H54 (cell line): Measurements from ENCODE around the gene YIPF5.

Source experiments
- DNase-seq: peaks from one replicate; pipeline ENCODE4 v3.0.0; 2011; ENCODE audit warnings: low spot score, mixed read lengths; ENCODE audit not compliant: insufficient read length
- FAIRE-seq: peaks from 3 replicates; lab custom pipeline; 2011; peaks lifted over from hg19 to GRCh38; lab: Jason Lieb, UNC
- POLR2A ChIP-seq: IDR thresholded peaks from 2 replicates; pipeline ENCODE4 v1.6.1; 2011; ENCODE audit warnings: low read depth, mild to moderate bottlenecking, low read length

Gene YIPF5

GRCh38 chr5:144194144-144194543, 23.7 kb upstream of the YIPF5 start:
- FAIRE-seq = no peak
- no peak for DNase-seq
- TF ChIP-seq POLR2A = no peak

DNA sequence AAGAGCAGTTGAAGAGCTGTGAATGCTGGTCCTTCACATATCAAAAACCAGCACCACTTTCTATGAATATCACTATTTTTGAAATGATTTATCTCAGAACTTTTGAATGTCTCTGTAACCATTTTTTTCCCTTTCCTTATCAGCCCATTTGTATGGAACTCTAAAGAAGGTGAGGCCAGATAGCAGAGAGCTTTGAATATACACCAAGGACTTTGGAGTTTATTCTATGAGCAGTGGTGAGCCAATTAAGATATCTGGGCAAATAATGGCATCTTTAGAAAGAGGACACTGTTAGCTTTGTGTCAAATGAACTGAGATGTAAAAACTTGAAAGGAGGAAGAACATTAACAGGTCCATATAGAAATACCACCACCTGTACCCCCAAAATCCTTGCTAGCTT, 22.2 kb upstream of the YIPF5 start:
- DNase-seq = no peak
- no peak for FAIRE-seq
- TF ChIP-seq POLR2A = no peak

DNA sequence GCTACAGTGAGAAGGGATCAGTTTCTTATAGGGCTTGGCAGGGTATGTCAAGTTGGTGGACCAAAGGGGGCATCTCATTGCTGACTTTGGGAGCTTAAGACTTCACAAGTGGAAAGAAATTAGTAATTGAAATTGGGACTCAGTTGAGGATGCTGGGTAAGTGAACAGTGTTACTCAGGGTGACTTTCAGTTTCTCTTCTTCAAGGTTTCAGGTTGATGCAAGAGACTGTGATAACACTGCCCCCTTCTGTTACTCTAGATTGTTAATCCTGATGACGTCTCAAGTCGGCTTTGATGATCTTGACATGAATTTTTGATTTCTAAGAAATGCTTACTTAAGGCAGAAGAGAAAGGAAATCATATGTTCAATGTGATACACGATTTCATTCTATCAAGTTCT, 21.5 kb upstream of the YIPF5 start:
- DNase-seq = peak; percentile 18
- TF ChIP-seq POLR2A = no peak
- FAIRE-seq = peak; percentile 87

DNA sequence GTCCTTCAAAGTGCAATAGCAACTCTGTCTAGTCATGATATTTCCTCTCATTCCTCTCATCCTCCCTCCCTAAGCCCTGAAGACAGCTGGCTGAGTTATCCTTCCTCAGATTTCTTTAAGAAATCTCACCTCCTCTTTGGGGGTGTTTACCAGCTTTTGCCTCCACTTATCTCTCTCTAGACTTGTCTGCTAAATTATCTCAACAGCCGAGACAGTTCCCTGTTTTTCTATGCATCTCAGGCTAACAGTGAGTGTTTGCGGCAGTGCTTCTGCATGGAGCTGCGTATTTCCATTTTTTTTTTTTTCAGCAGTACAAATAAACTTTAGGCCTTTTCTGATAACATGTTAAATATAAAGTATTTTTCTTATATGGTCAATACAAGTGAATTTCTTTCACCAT, 21.1 kb upstream of the YIPF5 start:
- DNase-seq (no peak), FAIRE-seq (no peak)
- TF ChIP-seq POLR2A = no peak

- DNase-seq = peak; percentile 14
- peak; percentile 89 for FAIRE-seq
- no peak for TF ChIP-seq POLR2A
Measured at GRCh38 chr5:144189800-144190429, 19.5 kb upstream of the YIPF5 start.

- DNase-seq (no peak), FAIRE-seq (peak; percentile 98)
- TF ChIP-seq POLR2A = no peak
Measured at GRCh38 chr5:144187699-144188294, 17.3 kb upstream of the YIPF5 start.

GRCh38 chr5:144183254-144183889, 12.9 kb upstream of the YIPF5 start:
- no peak for TF ChIP-seq POLR2A
- FAIRE-seq = peak; percentile 92
- DNase-seq = no peak

- FAIRE-seq = no peak
- no peak for TF ChIP-seq POLR2A
- DNase-seq = no peak
Measured at GRCh38 chr5:144179226-144179625, 8.8 kb upstream of the YIPF5 start.

- DNase-seq = no peak
- no peak for TF ChIP-seq POLR2A
- peak; percentile 75 for FAIRE-seq
Measured at GRCh38 chr5:144177548-144177947, 7.1 kb upstream of the YIPF5 start.

DNA sequence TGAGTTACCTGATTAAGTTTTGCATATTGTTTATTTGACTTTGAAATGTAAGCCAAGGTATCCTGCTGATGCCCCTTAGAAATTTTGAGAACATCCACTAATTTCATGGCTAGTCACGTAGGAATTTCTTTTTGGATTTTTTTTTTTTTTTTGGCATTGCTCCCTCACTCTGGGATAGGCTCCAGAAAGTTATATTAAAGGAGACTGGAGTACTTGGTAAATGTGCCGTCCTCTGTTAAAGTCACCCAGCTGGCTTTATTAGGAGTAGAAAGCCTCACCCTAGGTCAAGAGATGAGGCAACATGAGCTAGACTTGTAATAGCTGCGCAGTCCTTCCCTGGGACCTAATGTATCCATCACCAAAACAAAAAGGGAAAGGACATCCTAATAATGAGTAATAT, 3.3 kb upstream of the YIPF5 start:
- FAIRE-seq (no peak), DNase-seq (no peak)
- TF ChIP-seq POLR2A = no peak

DNA sequence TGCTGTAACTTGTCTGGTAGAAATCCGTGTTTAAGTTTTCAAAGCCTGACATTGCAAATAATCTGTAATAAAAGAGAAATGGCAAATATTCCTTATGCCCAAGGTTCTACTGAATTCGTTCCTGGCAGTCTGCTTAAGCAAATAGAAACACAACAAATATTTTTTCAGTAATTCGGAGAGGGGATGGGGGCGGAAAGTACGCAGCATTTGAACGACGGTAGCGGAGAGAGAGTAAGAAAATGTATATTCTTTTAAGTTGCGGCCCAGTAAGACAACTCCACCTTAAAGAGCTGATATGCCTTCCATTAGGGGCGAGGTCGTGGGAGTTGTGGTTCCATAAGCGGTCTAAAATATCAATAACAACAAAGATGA, 569 bp downstream of the YIPF5 start:
- TF ChIP-seq POLR2A = no peak
- no peak for DNase-seq
- no peak for FAIRE-seq

GRCh38 chr5:144167998-144168397, 2.5 kb downstream of the YIPF5 start:
- no peak for TF ChIP-seq POLR2A
- DNase-seq (no peak), FAIRE-seq (no peak)

DNA sequence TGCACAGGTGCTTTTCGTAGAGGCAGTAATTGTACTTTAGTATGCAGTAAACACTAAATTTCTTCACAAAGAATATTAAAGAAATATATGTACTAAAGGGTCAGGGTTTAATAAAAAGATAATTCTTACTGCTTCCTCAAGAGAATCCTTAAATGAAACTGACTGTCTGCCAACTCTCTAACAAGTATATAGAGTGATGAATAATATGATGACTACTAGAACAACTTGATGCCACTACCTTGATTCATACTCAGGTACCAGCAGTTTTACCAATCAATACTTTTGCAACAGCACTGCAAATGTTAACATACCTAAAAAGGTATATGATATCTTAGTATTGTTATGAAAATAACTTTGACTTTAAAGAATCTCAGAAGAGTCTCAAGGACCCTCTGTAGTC, 3.8 kb downstream of the YIPF5 start:
- FAIRE-seq (no peak), DNase-seq (no peak)
- TF ChIP-seq POLR2A = no peak

GRCh38 chr5:144162686-144163085, 7.8 kb downstream of the YIPF5 start:
- DNase-seq (no peak), FAIRE-seq (no peak)
- no peak for TF ChIP-seq POLR2A

GRCh38 chr5:144156767-144157171, 13.7 kb downstream of the YIPF5 start:
- peak; percentile 36 for FAIRE-seq
- TF ChIP-seq POLR2A = no peak

DNA sequence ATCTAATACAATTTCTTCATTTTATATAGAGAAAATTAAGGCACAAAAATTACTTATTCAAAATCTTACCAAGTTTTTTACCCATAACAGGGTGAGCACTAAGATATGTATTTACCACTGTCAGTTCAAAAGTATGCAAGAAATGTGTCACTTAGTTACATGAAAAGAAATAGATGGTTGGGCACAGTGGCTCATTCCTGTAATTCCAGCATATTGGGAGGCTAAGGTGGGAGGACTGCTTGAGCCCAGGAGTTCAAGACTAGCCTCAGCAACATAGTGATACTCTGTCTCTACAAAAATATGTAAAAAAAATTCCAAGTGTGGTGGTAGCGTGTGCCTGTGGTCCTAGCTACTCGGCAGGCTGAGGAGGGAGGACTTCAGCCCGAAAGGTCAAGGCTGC, 19.4 kb downstream of the YIPF5 start:
- FAIRE-seq (peak; percentile 45), DNase-seq (no peak)
- no peak for TF ChIP-seq POLR2A

More at GRCh38 chr5:144156767-144157171, 13.7 kb downstream of the YIPF5 start:
- DNase-seq = no peak
